ENCODE data around the gene ENDOG. TPM values are rescaled to one million over a fixed set of nuclear protein-coding genes. Genes with fewer than 3 reads are reported as not detected.
"Not testable (repeated sequence)": the region's sequence is repeated elsewhere in the genome, so short reads cannot be mapped to it uniquely, and the experiment has no call there.

ENDOG gene
- total and polyA plus RNA-seq, 2 donors: 11.0 to 21.5 TPM

DNA sequence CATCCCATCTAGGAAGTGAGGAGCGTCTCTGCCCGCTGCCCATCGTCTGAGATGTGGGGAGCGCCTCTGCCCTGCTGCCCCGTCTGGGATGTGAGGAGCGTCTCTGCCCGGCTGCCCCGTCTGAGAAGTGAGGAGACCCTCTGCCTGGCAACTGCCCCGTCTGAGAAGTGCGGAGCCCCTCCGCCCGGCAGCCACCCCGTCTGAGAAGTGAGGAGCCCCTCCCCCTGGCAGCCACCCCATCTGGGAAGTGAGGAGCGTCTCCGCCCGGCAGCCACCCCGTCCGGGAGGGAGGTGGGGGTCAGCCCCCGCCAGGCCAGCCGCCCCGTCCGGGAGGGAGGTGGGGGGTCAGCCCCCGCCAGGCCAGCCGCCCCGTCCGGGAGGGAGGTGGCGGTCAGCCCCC, 38.2 kb upstream of the ENDOG start:
- DNase-seq (ENCODE audit: low read depth in 6 of 9, low spot score in 9 of 9): not testable (repeated sequence)
- 97% methylated on average over 23 of the region's 27 CpGs for WGBS

DNA sequence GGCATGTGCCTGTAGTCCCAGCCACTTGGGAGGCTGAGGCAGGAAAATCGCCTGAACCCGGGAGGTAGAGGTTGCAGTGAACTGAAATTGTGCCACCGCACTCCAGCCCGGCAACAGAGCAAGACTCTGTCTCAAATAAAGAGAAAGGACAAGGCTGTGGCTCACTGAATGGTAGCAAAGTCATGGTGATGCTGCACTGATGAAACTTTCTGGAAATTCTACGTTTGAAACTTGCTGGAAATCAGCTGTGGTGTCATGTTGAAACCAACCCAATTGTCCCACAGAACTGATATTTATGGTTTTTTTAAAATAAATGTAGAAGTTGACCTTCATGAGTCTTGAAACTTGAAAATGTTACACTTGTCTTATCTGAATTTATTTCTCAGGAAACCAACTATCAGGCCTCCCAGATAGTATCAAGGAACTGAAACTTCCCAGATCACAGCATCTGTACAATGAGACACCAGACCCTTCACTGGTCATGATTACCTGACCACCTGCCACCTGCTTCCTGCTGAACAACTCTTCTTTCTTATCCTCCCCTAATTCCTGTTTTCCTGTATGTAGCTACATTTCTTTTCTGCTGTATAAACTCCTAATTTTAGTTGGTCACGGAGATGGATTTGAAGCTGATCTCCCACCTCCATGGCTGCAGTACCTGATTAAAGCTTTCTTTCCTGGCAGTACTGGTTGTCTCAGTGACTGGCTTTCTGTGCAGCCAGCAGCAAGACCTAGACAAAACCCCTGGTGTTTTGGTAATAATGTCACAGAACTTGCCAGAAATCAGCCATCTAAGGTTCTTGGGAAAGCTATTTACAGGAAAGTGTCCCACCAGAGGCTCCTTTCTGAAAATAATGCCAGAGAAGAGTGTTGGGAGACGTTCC, 36.9 kb upstream of the ENDOG start:
- peaks cover 0 to 6% of the 10 kb centered on the region in 2 donors for H3K9me3 ChIP-seq (ENCODE audit: control insufficient read depth in 2 of 2, insufficient read depth in 1 of 2, low read length in 1 of 2)
- H3K36me3 ChIP-seq (ENCODE audit: control insufficient read depth in 2 of 2, insufficient read depth in 2 of 2, low read length in 1 of 2): no peaks in the 10 kb centered on the region
- H3K4me3 ChIP-seq (ENCODE audit: low read length in 2 of 2): no peak overlapping the region
- 82% methylated on average over 7 of the region's 7 CpGs for WGBS
- no peak overlapping the region for H3K27ac ChIP-seq (ENCODE audit: low read depth in 1 of 2, low read length in 1 of 2)
- H3K4me1 ChIP-seq (ENCODE audit: control insufficient read depth in 2 of 2, insufficient read depth in 2 of 2, low read length in 2 of 2): peaks cover 0 to 3% of the 10 kb centered on the region in 2 donors
- DNase-seq (ENCODE audit: low read depth in 6 of 9, low spot score in 9 of 9): no peak
- no peaks in the 10 kb centered on the region for H3K27me3 ChIP-seq (ENCODE audit: control insufficient read depth in 2 of 2, insufficient read depth in 1 of 2, low read length in 1 of 2)

More for the DNA sequence above, 38.2 kb upstream of the ENDOG start:
- H3K4me3 ChIP-seq (ENCODE audit: low read length in 2 of 2); H3K27ac ChIP-seq (ENCODE audit: low read depth in 1 of 2, low read length in 1 of 2); H3K4me1 ChIP-seq (ENCODE audit: control insufficient read depth in 2 of 2, insufficient read depth in 2 of 2, low read length in 2 of 2); H3K27me3 ChIP-seq (ENCODE audit: control insufficient read depth in 2 of 2, insufficient read depth in 1 of 2, low read length in 1 of 2); H3K36me3 ChIP-seq (ENCODE audit: control insufficient read depth in 2 of 2, insufficient read depth in 2 of 2, low read length in 1 of 2): not testable (repeated sequence)
- H3K9me3 ChIP-seq (ENCODE audit: control insufficient read depth in 2 of 2, insufficient read depth in 1 of 2, low read length in 1 of 2): peaks cover 0 to 17% of the 10 kb centered on the region in 2 donors

DNA sequence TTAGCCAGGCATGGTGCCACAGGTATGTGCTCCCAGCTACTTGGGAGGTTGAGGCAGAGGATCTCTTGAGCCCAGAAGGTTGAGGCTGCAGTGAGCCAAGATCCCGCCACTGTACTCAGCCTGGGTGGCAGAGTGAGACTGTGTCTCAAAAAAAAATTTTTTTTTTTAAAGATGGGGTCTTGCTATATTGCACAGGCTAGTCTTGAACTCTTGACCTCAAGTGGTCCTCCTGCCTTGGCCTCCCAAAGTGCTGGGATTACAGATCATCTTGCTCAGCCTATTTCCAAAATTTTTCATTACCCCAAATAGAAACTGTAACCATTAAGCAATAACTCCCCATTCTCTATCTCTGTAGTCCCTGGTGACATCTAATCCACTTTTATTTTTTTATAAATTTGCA, 35.6 kb upstream of the ENDOG start:
- no peaks in the 10 kb centered on the region for H3K36me3 ChIP-seq (ENCODE audit: control insufficient read depth in 2 of 2, insufficient read depth in 2 of 2, low read length in 1 of 2)
- H3K27me3 ChIP-seq (ENCODE audit: control insufficient read depth in 2 of 2, insufficient read depth in 1 of 2, low read length in 1 of 2): no peaks in the 10 kb centered on the region
- DNase-seq (ENCODE audit: low read depth in 6 of 9, low spot score in 9 of 9): no peak
- H3K4me1 ChIP-seq (ENCODE audit: control insufficient read depth in 2 of 2, insufficient read depth in 2 of 2, low read length in 2 of 2): peaks cover 3 to 9% of the 10 kb centered on the region in 2 donors
- no peak overlapping the region for H3K27ac ChIP-seq (ENCODE audit: low read depth in 1 of 2, low read length in 1 of 2)
- H3K4me3 ChIP-seq (ENCODE audit: low read length in 2 of 2): no peak overlapping the region
- H3K9me3 ChIP-seq (ENCODE audit: control insufficient read depth in 2 of 2, insufficient read depth in 1 of 2, low read length in 1 of 2): peaks cover 0 to 5% of the 10 kb centered on the region in 2 donors
- 89% methylated on average over 1 of the region's 1 CpG for WGBS

DNA sequence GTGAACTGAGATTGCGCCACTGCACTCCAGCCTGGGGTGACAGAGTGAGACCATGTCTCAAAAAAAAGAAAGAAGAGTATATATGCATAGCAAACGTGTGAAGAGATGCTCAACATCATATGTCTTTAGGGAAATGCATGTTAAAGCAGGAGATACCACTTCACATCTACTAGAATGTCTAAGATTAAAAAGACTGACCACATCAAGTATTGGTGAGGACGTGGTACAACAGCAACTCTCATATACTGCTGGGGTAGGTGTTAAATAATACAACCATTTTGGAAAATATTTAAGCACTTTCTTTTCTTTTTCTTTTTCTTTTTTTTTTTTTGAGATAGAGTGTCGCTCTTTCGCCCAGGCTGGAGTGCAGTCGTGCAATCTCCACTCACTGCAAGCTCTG, 32.9 kb upstream of the ENDOG start:
- H3K9me3 ChIP-seq (ENCODE audit: control insufficient read depth in 2 of 2, insufficient read depth in 1 of 2, low read length in 1 of 2): peaks cover 0 to 5% of the 10 kb centered on the region in 2 donors
- H3K4me1 ChIP-seq (ENCODE audit: control insufficient read depth in 2 of 2, insufficient read depth in 2 of 2, low read length in 2 of 2): peaks cover 8 to 18% of the 10 kb centered on the region in 2 donors
- no peak overlapping the region for H3K27ac ChIP-seq (ENCODE audit: low read depth in 1 of 2, low read length in 1 of 2)
- H3K36me3 ChIP-seq (ENCODE audit: control insufficient read depth in 2 of 2, insufficient read depth in 2 of 2, low read length in 1 of 2): peaks cover 1 to 6% of the 10 kb centered on the region in 2 donors
- 98% methylated on average over 6 of the region's 6 CpGs for WGBS
- DNase-seq (ENCODE audit: low read depth in 6 of 9, low spot score in 9 of 9): no peak
- no peaks in the 10 kb centered on the region for H3K27me3 ChIP-seq (ENCODE audit: control insufficient read depth in 2 of 2, insufficient read depth in 1 of 2, low read length in 1 of 2)
- H3K4me3 ChIP-seq (ENCODE audit: low read length in 2 of 2): no peak overlapping the region

DNA sequence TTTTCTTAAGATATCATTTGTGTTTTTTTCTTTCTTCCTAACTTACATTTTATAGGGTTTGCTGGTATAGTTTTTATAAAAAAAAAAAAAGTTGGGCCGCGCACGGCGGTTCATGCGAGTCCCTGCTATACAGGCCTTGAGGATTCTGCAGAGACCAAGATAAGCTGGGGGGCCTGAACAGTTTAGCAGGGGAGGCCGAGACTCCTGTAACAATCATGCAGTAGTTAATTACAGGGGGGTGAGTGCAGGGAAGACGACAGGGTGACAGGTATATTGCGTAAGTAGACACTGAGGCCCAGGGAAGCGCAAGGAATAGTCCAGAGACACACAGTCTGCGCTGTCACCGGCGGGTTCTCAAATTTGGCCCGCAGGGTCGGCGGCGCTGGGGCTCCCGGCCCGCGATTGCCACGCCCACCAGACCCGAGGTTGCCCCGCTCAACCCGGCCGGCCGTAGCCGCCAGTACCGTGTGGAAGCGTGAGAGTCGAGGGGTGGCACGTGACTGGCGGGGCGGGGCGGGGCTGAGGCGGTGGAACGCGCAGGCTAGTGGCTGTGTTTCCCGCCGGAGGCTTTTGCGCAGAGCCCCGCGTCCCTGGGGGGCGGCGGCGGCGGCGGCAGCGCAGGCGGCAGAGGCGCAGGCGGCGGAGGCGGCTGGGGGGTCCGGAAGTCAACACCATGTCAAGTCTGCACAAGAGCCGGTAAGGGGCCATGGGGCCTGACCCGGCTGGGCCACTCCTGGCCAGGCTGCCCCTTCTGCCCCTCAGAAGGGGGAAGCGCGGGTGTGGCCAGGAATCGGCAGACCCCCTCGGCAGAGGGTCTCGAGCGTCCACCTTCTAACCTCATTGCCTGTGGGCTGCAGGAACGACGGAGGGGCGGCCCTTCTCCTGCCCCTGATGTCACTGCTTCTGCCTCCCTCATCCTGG, 31.4 kb upstream of the ENDOG start, which contains the start of gene TBC1D13:
Gene TBC1D13, plus strand, starts transcription at position 573 of the 921 bp plus-strand sequence. Its CDS starts 101 bp downstream, at position 674.
- peaks cover 17 to 21% of the 10 kb centered on the region in 2 donors for H3K36me3 ChIP-seq (ENCODE audit: control insufficient read depth in 2 of 2, insufficient read depth in 2 of 2, low read length in 1 of 2)
- H3K27ac ChIP-seq (ENCODE audit: low read depth in 1 of 2, low read length in 1 of 2): peak within 1 kb of the TSS; percentile 82 to 85
- H3K27me3 ChIP-seq (ENCODE audit: control insufficient read depth in 2 of 2, insufficient read depth in 1 of 2, low read length in 1 of 2): no peaks in the 10 kb centered on the region
- WGBS: 9% methylated on average over 64 of the region's 64 CpGs
- peaks cover 0 to 3% of the 10 kb centered on the region in 2 donors for H3K9me3 ChIP-seq (ENCODE audit: control insufficient read depth in 2 of 2, insufficient read depth in 1 of 2, low read length in 1 of 2)
- DNase-seq (ENCODE audit: low read depth in 6 of 9, low spot score in 9 of 9): peak; percentile 39 to 91 (median 76)
- H3K4me1 ChIP-seq (ENCODE audit: control insufficient read depth in 2 of 2, insufficient read depth in 2 of 2, low read length in 2 of 2): peaks cover 8 to 18% of the 10 kb centered on the region in 2 donors
- peak within 1 kb of the TSS; percentile 88 to 97 for H3K4me3 ChIP-seq (ENCODE audit: low read length in 2 of 2)

DNA sequence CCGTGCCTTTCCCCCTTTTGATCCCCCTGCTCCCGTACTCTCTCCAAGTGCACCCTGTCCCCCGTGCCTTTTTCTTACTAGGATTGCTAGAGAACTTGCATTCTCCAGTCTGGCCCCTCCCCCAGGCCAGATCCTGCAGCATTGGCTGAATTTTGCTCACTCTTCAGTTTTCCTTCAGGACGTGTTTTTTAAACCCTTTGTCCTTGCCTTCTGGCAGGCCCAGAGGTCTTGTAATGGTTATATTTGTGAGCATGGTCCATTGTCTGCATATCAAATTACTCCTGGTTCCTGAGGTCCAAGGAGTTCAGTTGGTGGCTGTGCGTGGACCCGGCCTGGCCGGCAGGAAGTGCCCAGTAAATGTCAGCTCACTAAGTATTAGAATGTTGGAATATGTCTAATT, 30.6 kb upstream of the ENDOG start:
- Histone ChIP-seq H3K9me3 (ENCODE audit: control insufficient read depth in 2 of 2, insufficient read depth in 1 of 2, low read length in 1 of 2) (peaks cover 0 to 3% of the 10 kb centered on the region in 2 donors), H3K4me1 (ENCODE audit: control insufficient read depth in 2 of 2, insufficient read depth in 2 of 2, low read length in 2 of 2) (peaks cover 8 to 18% of the 10 kb centered on the region in 2 donors), H3K27ac (ENCODE audit: low read depth in 1 of 2, low read length in 1 of 2) (peak overlapping the region; percentile 82 to 84), H3K4me3 (ENCODE audit: low read length in 2 of 2) (peak overlapping the region; percentile 88 to 97), H3K36me3 (ENCODE audit: control insufficient read depth in 2 of 2, insufficient read depth in 2 of 2, low read length in 1 of 2) (peaks cover 24 to 27% of the 10 kb centered on the region in 2 donors), H3K27me3 (ENCODE audit: control insufficient read depth in 2 of 2, insufficient read depth in 1 of 2, low read length in 1 of 2) (no peaks in the 10 kb centered on the region)
- 9% methylated on average over 7 of the region's 7 CpGs for WGBS
- peak in 1 of 9 donors; percentile 12 for DNase-seq (ENCODE audit: low read depth in 6 of 9, low spot score in 9 of 9)

DNA sequence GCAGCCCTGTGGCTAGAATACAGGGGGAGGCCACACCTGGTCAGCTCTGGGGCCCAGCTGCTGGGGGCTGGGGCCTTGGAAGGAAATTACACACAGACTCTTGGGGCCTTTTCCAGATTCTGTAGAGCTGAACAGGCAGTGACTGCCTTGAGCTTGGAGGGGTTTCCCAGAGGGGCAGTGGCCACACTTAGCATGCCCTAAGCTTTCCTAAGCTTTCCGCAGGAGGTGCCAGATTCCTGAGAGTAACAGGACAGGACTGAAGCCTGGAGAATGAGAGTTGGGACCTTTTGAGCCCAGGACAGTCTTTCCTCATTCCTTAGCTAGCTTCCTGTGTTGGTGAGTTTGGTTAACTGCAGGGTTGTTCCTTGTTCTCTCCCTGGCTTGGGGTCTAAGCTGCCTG, 29.9 kb upstream of the ENDOG start:
- no peak overlapping the region for H3K27ac ChIP-seq (ENCODE audit: low read depth in 1 of 2, low read length in 1 of 2)
- peaks cover 0 to under 1% of the 10 kb centered on the region in 2 donors for H3K9me3 ChIP-seq (ENCODE audit: control insufficient read depth in 2 of 2, insufficient read depth in 1 of 2, low read length in 1 of 2)
- DNase-seq (ENCODE audit: low read depth in 6 of 9, low spot score in 9 of 9): no peak
- peaks cover 8 to 17% of the 10 kb centered on the region in 2 donors for H3K4me1 ChIP-seq (ENCODE audit: control insufficient read depth in 2 of 2, insufficient read depth in 2 of 2, low read length in 2 of 2)
- peaks cover 32 to 35% of the 10 kb centered on the region in 2 donors for H3K36me3 ChIP-seq (ENCODE audit: control insufficient read depth in 2 of 2, insufficient read depth in 2 of 2, low read length in 1 of 2)
- H3K27me3 ChIP-seq (ENCODE audit: control insufficient read depth in 2 of 2, insufficient read depth in 1 of 2, low read length in 1 of 2): no peaks in the 10 kb centered on the region
- WGBS: 92% methylated on average over 1 of the region's 1 CpG
- H3K4me3 ChIP-seq (ENCODE audit: low read length in 2 of 2): no peak overlapping the region

DNA sequence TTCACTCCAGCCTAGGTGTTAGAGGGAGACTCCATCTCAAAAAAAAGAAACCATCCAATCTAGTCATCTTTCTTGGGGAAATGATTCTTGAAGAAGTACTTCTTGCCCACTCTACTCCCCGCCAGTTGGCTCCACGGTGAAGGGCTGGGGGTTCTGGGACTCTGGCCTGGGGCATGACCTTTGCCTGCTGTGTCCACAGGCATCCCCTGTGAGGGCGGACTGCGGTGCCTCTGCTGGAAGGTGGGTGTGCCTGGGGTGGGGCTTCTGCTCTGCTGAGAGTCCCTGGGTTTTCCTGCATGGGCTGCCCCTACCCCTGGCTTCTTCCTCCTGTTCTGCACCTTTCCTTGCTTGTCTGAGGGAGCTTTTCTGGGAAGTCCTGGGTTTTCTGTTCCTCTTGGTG, 27.8 kb upstream of the ENDOG start:
- Histone ChIP-seq H3K27ac (ENCODE audit: low read depth in 1 of 2, low read length in 1 of 2) (no peak overlapping the region), H3K36me3 (ENCODE audit: control insufficient read depth in 2 of 2, insufficient read depth in 2 of 2, low read length in 1 of 2) (peaks cover 47 to 48% of the 10 kb centered on the region in 2 donors), H3K9me3 (ENCODE audit: control insufficient read depth in 2 of 2, insufficient read depth in 1 of 2, low read length in 1 of 2) (no peaks in the 10 kb centered on the region), H3K4me3 (ENCODE audit: low read length in 2 of 2) (no peak overlapping the region), H3K4me1 (ENCODE audit: control insufficient read depth in 2 of 2, insufficient read depth in 2 of 2, low read length in 2 of 2) (peaks cover 8 to 17% of the 10 kb centered on the region in 2 donors), H3K27me3 (ENCODE audit: control insufficient read depth in 2 of 2, insufficient read depth in 1 of 2, low read length in 1 of 2) (no peaks in the 10 kb centered on the region)
- 98% methylated on average over 4 of the region's 4 CpGs for WGBS
- DNase-seq (ENCODE audit: low read depth in 6 of 9, low spot score in 9 of 9): no peak
